NCI-H446 (cell line): ENCODE results near the gene NRN1L.

Source experiments
- DNase-seq, 2 experiments: peaks; one replicate each; lab custom pipeline; 2025; lab: John Stamatoyannopoulos, UW

Gene NRN1L

GRCh38 chr16:67917140-67917851 lies 32.6 kb downstream of the NRN1L start:
- peak; percentile 24 to 55 for DNase-seq

- no peak for DNase-seq
Measured at GRCh38 chr16:67917852-67918236, 33.2 kb downstream of the NRN1L start.

DNA sequence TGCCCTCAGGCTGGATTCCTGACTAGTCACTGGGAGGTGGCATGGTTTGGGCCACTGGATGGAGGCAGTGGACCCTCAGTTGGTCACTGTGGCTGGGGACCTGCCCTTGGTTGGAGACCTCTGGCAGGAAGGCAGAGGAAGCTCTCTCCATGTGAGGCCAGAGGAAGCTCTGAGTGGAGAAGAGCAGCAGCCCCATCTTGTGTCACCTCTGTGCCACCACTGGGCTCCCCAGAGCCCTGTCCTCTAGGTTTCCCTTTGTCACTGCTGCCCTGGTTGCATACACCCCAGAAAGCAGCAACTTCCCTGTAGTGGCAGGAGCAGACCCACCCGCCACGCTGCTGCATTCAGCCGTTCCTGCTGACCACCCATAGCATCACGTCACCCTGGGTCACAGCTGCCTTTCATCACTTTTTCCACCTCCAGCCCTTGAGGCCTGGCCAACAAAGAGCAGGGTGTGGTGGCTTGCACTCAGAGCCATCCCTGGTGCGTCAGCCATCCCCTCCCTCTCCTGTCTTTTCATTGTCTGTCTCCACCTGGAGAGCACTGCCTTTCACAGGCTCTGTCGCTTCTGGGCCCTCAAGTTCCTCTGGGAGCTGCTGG lies 35.0 kb downstream of the NRN1L start:
- DNase-seq = no peak

DNA sequence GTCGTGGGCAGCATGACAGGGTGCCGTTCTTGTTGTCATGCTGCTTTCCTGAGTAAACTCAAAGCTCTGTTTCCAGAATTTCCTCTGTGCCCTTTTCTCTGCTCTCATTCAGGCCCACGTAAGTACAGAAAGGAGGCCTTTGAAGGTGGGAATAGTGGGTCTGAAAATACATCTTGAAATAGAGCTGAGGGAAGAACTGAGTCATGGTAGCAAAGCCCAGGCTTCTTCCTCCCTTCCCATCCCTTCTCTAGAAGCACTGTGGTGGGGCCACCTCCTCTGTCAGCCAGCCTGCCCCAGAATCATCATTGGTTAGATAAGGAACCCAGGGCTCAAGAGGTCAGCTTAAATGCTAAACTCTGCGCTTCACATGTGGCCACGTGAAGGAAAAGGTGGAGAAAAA lies 37.5 kb downstream of the NRN1L start:
- DNase-seq = no peak

GRCh38 chr16:67922740-67923139 lies 38.1 kb downstream of the NRN1L start:
- peak in 1 of 2 experiments; percentile 27 for DNase-seq

- DNase-seq = no peak
Measured at GRCh38 chr16:67923414-67924116, 38.9 kb downstream of the NRN1L start.

DNA sequence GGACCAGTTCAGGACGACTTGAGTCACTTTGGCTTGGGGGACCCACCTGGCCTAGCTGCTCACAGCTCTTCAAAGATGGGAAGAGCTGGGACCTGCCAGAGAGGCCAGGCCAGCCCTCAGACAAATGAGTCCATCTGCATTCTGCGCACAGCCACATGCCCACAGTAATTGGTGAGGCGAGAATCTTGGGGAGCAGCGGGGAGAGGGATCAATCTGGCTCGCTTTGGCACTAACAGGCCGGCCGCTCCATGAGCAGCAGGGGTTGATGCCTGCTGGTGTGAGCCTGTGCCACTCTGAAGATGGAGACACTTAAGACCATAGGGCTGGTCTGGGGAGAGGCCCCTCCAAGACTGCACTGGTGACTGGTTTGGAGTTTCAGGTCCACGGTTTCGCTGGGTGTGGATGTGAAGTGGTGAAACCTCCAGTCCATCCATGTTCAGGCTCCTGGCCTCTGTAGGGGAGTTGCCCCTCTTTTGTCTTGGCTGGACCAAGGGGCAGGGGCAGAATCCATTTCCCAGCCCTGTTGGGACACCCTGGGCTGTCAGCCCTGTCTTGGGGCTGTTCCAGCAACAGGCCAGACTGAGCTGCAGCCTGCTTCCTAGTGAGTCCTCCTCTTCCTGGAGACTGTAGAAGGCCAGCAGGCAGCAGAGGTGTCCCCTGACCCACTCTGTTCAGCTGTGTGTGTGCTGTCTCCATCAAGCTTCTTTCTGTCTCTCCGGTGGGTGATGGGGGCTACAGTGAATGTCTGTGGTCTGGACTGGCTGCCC lies 39.6 kb downstream of the NRN1L start:
- no peak for DNase-seq

DNA sequence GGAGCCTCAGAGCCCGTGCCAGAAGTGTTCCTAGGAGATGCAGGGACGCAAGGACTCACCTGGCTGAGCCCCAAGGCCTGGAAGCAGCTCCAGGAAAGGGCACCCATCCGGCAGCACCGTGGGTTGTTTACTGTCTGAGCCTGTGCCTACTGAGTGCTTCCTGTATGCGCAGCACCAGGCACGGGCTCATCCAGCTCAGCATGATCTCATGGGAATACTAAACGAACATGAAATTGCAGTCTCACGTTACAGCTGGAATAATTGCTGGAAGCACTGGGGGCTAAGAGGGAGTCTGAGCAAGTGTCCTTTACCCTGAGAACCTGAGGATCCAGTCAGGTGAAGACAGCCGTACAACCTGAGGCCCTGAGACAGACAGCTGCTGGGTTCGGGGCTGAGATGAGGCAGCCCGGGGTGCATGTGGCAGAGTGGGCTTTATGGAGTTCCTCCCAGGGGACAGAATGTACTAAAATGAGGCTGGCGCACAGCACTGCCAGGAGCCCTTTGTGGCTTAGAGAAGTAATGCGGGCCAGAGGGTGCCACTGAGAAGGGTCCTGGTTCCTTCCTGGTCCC lies 41.6 kb downstream of the NRN1L start:
- DNase-seq = no peak

- no peak for DNase-seq
Measured at GRCh38 chr16:67927131-67927941, 42.7 kb downstream of the NRN1L start.

- no peak for DNase-seq
Measured at GRCh38 chr16:67928147-67928546, 43.5 kb downstream of the NRN1L start.

- peak in 1 of 2 experiments; percentile 57 for DNase-seq
Measured at GRCh38 chr16:67928561-67929364, 44.1 kb downstream of the NRN1L start.

DNA sequence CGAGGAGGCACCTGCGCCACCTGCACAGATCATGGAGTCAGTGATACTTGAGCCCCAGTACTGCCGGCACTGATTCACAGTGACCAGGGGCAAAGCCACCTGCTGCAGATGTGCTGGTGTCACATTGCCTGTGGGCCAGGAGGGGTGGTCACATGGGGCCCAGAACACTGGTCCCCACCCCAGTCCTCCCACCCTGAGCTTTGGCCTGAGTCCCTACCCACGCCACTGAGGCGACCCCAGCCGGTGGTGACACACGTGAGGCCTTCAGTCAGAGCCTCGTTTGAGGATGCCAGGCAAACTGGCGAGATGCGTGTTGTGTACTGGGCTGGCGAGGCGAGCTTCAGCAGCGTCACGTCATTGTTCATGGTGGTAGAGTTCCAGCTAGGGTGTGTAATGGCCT lies 45.5 kb downstream of the NRN1L start:
- DNase-seq = no peak

- no peak for DNase-seq
Measured at GRCh38 chr16:67930678-67931211, 46.1 kb downstream of the NRN1L start.

GRCh38 chr16:67931712-67932461 lies 47.2 kb downstream of the NRN1L start, which contains the start of gene CTRL:
Gene CTRL (minus strand): TSS chr16:67931862. CDS start chr16:67931852, 10 bp downstream.
- no peak for DNase-seq

GRCh38 chr16:67932462-67932840 lies 47.8 kb downstream of the NRN1L start:
- DNase-seq = no peak

DNA sequence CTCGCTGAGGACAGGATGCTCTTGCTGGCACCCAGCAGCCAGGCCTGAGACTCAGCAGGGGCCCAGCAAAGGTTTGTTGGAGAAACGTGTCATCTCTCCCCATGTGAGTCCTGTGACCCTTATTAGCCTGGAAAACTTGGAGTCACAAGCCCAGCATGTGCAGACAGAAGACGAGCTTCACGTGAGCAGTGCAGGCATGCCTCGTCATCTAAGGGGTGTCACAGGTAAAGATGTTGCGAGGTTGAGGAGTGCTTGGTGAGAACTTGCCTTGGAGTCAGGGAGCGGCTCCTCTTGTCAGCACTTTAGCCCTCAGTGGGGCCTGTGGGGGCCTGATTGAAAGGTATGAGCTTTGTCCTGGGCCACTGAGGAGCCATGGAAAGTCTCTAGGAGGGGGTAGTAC lies 49.1 kb downstream of the NRN1L start:
- no peak for DNase-seq

GRCh38 chr16:67934306-67935100 lies 49.8 kb downstream of the NRN1L start:
- DNase-seq = no peak

DNA sequence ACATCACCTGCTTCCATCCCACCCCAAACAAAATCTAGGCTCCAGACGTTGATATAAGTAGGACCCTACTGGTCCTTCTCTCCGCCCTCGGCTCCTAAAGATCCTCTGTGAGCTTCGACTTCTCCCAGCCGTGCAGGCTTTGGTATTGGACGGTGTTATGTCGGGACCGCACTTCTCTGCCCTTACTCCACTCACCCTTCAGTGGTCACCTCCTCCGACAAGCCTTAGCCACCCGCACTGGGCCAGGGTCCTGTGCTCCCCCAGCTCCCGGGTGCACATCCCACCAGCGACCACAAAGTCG lies 50.4 kb downstream of the NRN1L start:
- no peak for DNase-seq
